Epithelial cell of prostate (primary cell): ENCODE data around the gene TNIK.

Source experiments
- DNase-seq: peaks from one replicate; pipeline ENCODE4 v3.0.0-alpha.2; 2011; ENCODE audit warnings: low read depth, low spot score
- H3K27ac ChIP-seq: fragments of 450-650 bp; 2 replicates; pipeline ENCODE4 v1.5.1; 2017; ENCODE audit warnings: mild to moderate bottlenecking

Gene TNIK

GRCh38 chr3:171165499-171165921, 294.7 kb downstream of the TNIK start:
- no peak for DNase-seq
- H3K27ac ChIP-seq, result no peak overlapping the region

- no peak overlapping the region for H3K27ac ChIP-seq
- no peak for DNase-seq
These were observed 296.1 kb downstream of the TNIK start for GRCh38 chr3:171164067-171164465.

GRCh38 chr3:171163101-171164066, 296.8 kb downstream of the TNIK start:
- no peak for DNase-seq
- H3K27ac ChIP-seq, result no peak overlapping the region

- no peak for DNase-seq
- no peak overlapping the region for H3K27ac ChIP-seq
These were observed 299.9 kb downstream of the TNIK start for GRCh38 chr3:171160325-171160724.

GRCh38 chr3:171159822-171160157, 300.4 kb downstream of the TNIK start:
- no peak for DNase-seq

GRCh38 chr3:171159024-171159821, 301.0 kb downstream of the TNIK start:
- DNase-seq, result no peak
- no peak overlapping the region for H3K27ac ChIP-seq

More at GRCh38 chr3:171159822-171160157, 300.4 kb downstream of the TNIK start:
- H3K27ac ChIP-seq, result no peak overlapping the region

GRCh38 chr3:171157980-171158379, 302.2 kb downstream of the TNIK start:
- DNase-seq, result no peak
- no peak overlapping the region for H3K27ac ChIP-seq

- no peak overlapping the region for H3K27ac ChIP-seq
- no peak for DNase-seq
These were observed 302.9 kb downstream of the TNIK start for GRCh38 chr3:171157286-171157685.

GRCh38 chr3:171156401-171157010, 303.7 kb downstream of the TNIK start:
- H3K27ac ChIP-seq, result no peak overlapping the region
- DNase-seq, result no peak

GRCh38 chr3:171155122-171155700, 305.0 kb downstream of the TNIK start:
- no peak for DNase-seq
- H3K27ac ChIP-seq, result no peak overlapping the region

GRCh38 chr3:171150945-171151344, 309.3 kb downstream of the TNIK start:
- no peak for DNase-seq
- no peak overlapping the region for H3K27ac ChIP-seq

- H3K27ac ChIP-seq, result no peak overlapping the region
- DNase-seq, result no peak
These were observed 310.6 kb downstream of the TNIK start for GRCh38 chr3:171149526-171150116.

- no peak overlapping the region for H3K27ac ChIP-seq
- DNase-seq, result no peak
These were observed 314.4 kb downstream of the TNIK start for GRCh38 chr3:171145798-171146197.

GRCh38 chr3:171142985-171143384, 317.2 kb downstream of the TNIK start:
- no peak for DNase-seq
- H3K27ac ChIP-seq, result no peak overlapping the region

GRCh38 chr3:171140246-171140645, 320.0 kb downstream of the TNIK start:
- no peak overlapping the region for H3K27ac ChIP-seq
- DNase-seq, result no peak

GRCh38 chr3:171138027-171138426, 322.2 kb downstream of the TNIK start:
- DNase-seq, result no peak
- H3K27ac ChIP-seq, result no peak overlapping the region

- H3K27ac ChIP-seq, result no peak overlapping the region
- no peak for DNase-seq
These were observed 324.7 kb downstream of the TNIK start for GRCh38 chr3:171135549-171135948.

- peak overlapping the region; percentile 64 for H3K27ac ChIP-seq
- no peak for DNase-seq
These were observed 326.2 kb downstream of the TNIK start for GRCh38 chr3:171133796-171134569.

- no peak for DNase-seq
- H3K27ac ChIP-seq, result peak overlapping the region; percentile 64
These were observed 326.9 kb downstream of the TNIK start for GRCh38 chr3:171133337-171133736.
